SU-DHL-6 (cell line): ENCODE results near the gene RUSC2.
"Not testable (repeated sequence)": the region's sequence is repeated elsewhere in the genome, so short reads cannot be mapped to it uniquely, and the experiment has no call there.

Experiments used
- CTCF ChIP-seq: fragments of 200-600 bp; sonication (generic); IDR thresholded peaks from one replicate; pipeline ENCODE4 v1.5.1; 2017; ENCODE audit warnings: antibody characterized with exemption, mild to moderate bottlenecking, low read length, moderate library complexity; ENCODE audit not compliant: insufficient read depth, poor library complexity, severe bottlenecking
- EZH2phosphoT487 ChIP-seq: fragments of 200-600 bp; sonication (generic), shearing (Covaris generic); conservative IDR thresholded peaks from 2 replicates; pipeline ENCODE4 v1.6.1; 2018; ENCODE audit warnings: mild to moderate bottlenecking, antibody characterized with exemption, low read length, moderate library complexity, mixed read lengths

- not testable (repeated sequence) for TF ChIP-seq CTCF, EZH2phosphoT487
Measured at GRCh38 chr9:35493119-35493518, 3.2 kb downstream of the RUSC2 start.
